GM10266 (cell line): ENCODE data around the gene KCMF1.

Experiments
- DNase-seq: peaks from one replicate; pipeline ENCODE4 v3.0.0; 2012; ENCODE audit errors: extremely low spot score
- TF ChIP-seq, protein P1 (sequence below): IDR thresholded peaks from 2 replicates; pipeline ENCODE4 v1.5.1; 2012; ENCODE audit warnings: mild to moderate bottlenecking, low read depth; ENCODE audit not compliant: control insufficient read depth, insufficient read depth; ENCODE audit errors: missing control alignments

KCMF1 gene

GRCh38 chr2:85066874-85067351 lies 96.0 kb downstream of the KCMF1 start:
- TF ChIP-seq, protein P1, sequence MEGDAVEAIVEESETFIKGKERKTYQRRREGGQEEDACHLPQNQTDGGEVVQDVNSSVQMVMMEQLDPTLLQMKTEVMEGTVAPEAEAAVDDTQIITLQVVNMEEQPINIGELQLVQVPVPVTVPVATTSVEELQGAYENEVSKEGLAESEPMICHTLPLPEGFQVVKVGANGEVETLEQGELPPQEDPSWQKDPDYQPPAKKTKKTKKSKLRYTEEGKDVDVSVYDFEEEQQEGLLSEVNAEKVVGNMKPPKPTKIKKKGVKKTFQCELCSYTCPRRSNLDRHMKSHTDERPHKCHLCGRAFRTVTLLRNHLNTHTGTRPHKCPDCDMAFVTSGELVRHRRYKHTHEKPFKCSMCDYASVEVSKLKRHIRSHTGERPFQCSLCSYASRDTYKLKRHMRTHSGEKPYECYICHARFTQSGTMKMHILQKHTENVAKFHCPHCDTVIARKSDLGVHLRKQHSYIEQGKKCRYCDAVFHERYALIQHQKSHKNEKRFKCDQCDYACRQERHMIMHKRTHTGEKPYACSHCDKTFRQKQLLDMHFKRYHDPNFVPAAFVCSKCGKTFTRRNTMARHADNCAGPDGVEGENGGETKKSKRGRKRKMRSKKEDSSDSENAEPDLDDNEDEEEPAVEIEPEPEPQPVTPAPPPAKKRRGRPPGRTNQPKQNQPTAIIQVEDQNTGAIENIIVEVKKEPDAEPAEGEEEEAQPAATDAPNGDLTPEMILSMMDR, result peak; percentile 58
- DNase-seq, result peak; percentile 51

DNA sequence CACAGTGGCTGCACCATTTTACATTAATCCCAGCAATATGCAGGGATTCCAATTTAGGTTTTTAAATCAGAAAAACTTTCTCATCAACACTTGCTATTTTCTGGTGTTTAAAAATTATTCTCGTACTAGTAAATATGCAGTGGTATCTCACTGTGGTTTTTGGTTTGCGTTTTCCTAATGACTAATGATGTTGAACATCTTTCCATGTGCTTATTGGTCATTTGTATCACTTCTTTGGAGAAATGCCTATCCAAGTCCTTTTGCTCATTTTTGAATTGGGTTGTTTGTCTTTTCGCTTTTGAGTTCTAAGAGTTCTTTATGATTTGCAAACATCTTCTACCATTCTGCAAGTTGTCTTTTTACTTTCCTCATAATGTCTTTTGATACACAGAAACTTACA lies 100.1 kb downstream of the KCMF1 start:
- TF ChIP-seq, protein P1, result no peak
- DNase-seq, result no peak

DNA sequence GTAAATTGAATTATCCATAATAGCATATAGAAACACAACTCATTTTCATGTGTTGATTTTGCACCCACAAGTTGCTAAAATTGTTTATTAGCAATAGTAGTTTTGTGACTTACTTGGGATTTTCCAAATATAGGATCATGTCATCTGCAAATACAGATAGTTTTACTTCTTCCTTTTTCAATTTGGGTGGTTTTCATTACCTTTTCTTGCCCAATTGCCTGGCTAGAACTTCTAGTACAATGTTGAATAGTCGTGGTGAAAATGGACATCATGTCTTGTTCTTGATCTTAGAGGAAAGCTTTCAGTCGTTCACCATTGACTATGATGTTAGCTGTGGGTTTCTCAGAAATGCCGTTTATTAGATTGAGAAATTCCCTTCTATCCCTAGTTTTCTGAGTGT lies 102.1 kb downstream of the KCMF1 start:
- TF ChIP-seq, protein P1, result no peak
- no peak for DNase-seq

DNA sequence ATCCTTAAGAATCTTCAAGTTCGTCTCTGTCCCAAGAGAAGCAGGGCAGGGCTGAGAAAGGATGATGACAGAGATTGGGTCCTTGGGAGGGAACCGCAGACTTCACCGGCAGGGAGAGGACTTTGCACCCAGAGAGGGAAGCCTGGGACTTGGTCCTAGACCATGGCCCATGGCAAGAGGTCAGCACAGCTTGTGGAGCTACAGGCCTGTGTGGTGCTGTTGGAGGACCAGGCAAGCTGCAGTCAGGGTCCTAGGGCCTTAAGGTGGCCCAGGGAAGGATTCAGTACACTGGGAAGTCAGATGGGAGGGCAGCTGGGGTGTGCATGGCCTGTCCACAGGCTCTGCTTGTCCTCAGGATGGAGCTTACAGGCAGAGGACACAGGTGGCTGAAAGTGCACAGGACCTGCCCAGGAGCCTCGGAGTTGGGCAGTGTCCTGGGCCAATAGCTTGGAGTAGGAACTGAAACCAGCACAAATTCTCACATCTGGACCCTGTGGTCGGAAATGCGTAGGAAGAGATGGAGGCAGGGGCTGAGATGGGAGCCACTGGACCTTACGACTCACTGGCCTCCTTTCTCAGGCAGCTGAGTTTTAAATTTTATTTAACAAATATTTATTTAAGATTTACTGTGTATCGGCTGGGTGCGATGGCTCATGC lies 105.8 kb downstream of the KCMF1 start:
- no peak for DNase-seq
- TF ChIP-seq, protein P1, result no peak

DNA sequence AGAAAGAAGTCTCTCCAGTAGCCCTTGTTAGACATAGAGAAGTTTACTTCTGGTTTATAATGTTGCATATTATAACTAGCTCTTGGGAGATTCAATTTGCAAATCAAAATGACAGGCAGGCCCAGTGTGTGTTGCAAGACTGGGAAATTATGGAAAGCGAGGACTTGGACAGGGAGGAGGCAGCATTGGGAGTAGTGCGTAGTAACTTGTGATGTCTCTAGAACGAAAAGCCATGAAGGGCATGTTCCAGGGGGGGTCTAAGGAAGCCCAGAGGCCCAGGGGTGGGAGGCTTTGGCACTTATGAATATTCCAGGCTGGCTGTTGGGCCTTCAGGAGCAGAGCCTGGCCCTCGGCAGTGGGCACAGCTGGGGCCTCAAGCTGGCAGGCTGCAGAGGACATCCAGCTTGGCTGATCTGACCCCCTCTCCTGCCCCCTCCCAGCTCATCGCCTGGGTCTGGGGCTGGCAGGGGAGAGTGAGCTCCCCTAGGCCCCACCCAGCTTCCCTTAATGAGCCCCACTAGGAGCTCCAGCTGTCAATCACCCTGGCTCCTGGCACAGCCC lies 107.0 kb downstream of the KCMF1 start:
- TF ChIP-seq, protein P1, result no peak
- no peak for DNase-seq

DNA sequence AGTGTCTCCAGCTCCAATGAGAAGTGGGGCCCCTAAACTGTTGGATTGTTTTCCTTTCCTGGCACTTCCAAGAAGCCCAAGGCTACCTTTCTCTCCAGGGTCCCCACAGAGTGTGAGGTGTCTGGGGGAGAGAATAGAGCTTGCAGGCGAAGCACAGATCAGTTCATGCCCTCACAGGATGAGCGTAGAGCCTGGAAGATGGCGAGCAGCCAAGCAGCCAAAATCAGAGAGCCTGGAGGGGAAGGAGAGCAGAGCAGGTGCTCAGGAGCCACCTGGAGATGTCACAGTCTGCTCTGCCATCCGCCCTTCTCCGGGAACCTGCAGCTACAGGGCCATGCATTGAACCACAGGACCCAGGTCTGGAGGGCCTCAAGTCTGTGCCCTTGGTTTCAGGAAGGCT lies 107.6 kb downstream of the KCMF1 start:
- no peak for DNase-seq
- TF ChIP-seq, protein P1, result no peak

DNA sequence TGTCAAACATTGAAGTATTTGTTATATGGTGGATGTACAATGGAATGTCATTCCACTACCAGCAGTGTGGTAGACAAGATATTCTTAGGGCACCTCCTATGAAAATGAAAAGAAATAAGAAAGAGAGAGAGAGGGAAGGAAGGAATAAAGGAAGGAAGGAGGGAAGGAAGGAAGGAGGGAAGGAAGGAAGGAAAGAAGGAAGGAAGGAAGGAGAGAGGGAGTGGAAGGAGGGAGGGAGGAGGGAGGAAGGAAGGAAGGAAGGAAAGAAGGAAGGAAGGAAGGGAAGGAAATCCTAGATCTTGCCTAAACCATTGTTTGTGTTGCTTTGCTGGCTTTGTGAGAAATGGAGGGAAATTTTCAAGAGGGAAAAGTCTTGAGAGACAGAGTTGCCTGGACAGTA lies 112.1 kb downstream of the KCMF1 start:
- TF ChIP-seq, protein P1, result no peak
- no peak for DNase-seq
